Adrenal gland (tissue), 12 donors: ENCODE data around the gene ZNF618. TPM values are rescaled to one million over a fixed set of nuclear protein-coding genes. Genes with fewer than 3 reads are reported as not detected.

ENCODE experiments used
- DNase-seq, 7 donors: peaks; one replicate each; pipeline ENCODE4 v3.0.0-alpha.2; 2019 to 2020
- H3K27ac ChIP-seq, 5 donors: fragments of 200-600 bp; sonication (generic) in 4 of 5; 1 replicate in 3 of 5; 2 replicates in 2 of 5; pipeline versions ENCODE4 v1.5.1 to v1.8.0; 2016 to 2020; ENCODE audit warnings: mild to moderate bottlenecking in 1 of 5
- H3K27me3 ChIP-seq: fragments of 200-600 bp; 2 replicates; pipeline ENCODE4 v1.8.0; 2021
- H3K36me3 ChIP-seq, 2 donors: fragments of 200-600 bp; replicated peaks in 1 of 2; 1 replicate in 1 of 2; 2 replicates in 1 of 2; pipeline versions ENCODE4 v1.5.1 to v1.8.0; 2018 to 2022
- H3K4me1 ChIP-seq, 2 donors: fragments of 200-600 bp; replicated peaks in 1 of 2; 1 replicate in 1 of 2; 2 replicates in 1 of 2; pipeline versions ENCODE4 v1.5.1 to v1.8.0; 2018 to 2021
- H3K4me3 ChIP-seq, 4 donors: fragments of 200-600 bp; sonication (generic) in 3 of 4; one replicate each; pipeline ENCODE4 v1.5.1; 2016 to 2018
- H3K9me3 ChIP-seq, 3 donors: fragments of 200-600 bp; sonication (generic) in 1 of 3; replicated peaks in 1 of 3; 1 replicate in 2 of 3; 2 replicates in 1 of 3; pipeline versions ENCODE4 v1.5.1 to v1.8.0; 2016 to 2021
- POLR2A ChIP-seq, 2 donors: fragments of 450-650 bp; IDR thresholded peaks; one replicate each; pipeline ENCODE4 v1.6.1; 2017; ENCODE audit warnings: antibody characterized with exemption in 2 of 2, mild to moderate bottlenecking in 2 of 2, moderate library complexity in 1 of 2
- WGBS, 4 donors: extraction: QIAGEN DNeasy Blood & Tissue Kit in 2 of 4; methylation state at CpG; one replicate each; pipeline versions ENCODE4 v1.1.5 to v1.1.7; 2013 to 2017; 5-methylcytosine and 5-hydroxymethylcytosine counted together
- intact Hi-C, 2 donors: fragments of 100-400 bp; cut with DNase I; formaldehyde crosslinking; loops; one replicate each; pipeline versions ENCODE4 v1.14.1 to v1.15.0; 2022 to 2023
- polyA plus RNA-seq, 3 donors: library from polyadenylated mRNA; stranded (reverse); fragments of 200-250 nt in 2 of 3; fragments of 350-450 nt in 1 of 3; fragmentation: Illumina TruSeq in 1 of 3; extraction: RNeasy Lipid Tissue Mini Kit (QIAGEN cat#74804) in 1 of 3; gene quantifications; one replicate each; pipeline ENCODE4 v1.2.3, GENCODE V29; 2013 to 2014
- total RNA-seq, 9 donors: library from RNA; depleted of rRNA in 4 of 9; stranded (reverse); fragments of >200 nt in 4 of 9; fragments of 120-200 nt in 1 of 9; fragmentation: NEBNext Ultra II Directional in 1 of 9; extraction: Animal tissue kit (Norgen Biotek cat#: 25700) in 1 of 9; gene quantifications; one replicate each; pipeline versions ENCODE4 v1.1.0 to v1.2.4, GENCODE V29; 2013 to 2023
- TF ChIP-seq, protein P1 (sequence below), 6 experiments: fragments of 450-650 bp in 4 of 6; fragments of 200-600 bp in 2 of 6; sonication (generic) in 1 of 6; IDR thresholded peaks; 1 replicate in 5 of 6; 2 replicates in 1 of 6; pipeline versions ENCODE4 v1.5.1 to v1.8.0; 2016 to 2021; ENCODE audit warnings: antibody characterized with exemption in 6 of 6, mild to moderate bottlenecking in 2 of 6, moderate library complexity in 1 of 6
- donor health status: healthy with polysubstance abuse.
- donor health status: Bipolar disorder and iron deficiency.
- donor health status: DM: yes; HTN: yes; CAD: no.
- donor health status: DM: no; HTN: no; CAD: no.
- donor health status: DM: no; HTN: no; CAD: no.
- donor health status: DM: yes; HTN: yes; CAD: no.

The ZNF618 gene
- total and polyA plus RNA-seq, 12 donors: 4.5 to 21.3 (median 9.9) TPM

DNA sequence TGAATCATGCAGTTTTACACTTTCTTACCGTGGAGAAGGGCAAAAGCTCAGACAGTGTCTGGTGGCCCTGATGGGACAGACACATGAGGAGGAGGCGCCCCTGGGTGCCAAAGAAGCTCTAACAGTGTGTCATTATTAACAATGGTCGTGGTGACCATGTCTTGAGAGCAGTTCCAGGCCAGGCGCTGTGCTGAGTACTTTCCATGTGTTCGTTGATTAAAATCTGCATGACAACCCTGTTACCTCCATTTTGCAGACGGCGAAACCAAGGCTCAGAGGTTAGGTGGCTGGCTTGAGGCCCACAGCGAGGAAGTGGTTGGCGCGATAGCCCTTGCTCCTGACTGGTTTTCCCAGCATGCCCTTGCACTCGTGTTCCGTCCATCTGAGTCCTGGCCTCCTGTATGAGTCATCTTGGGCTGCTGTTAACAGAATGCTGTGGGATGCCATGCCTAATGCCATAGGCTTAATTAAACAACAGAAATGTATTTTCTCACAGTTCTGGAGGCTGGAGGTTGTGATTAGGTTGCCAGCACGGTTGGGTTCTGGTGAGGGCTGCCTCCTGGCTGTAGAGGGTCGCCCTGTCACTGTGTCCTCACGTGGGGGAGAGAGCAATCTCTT lies 110.0 kb downstream of the ZNF618 start:
- peaks cover 3 to 18% of the 10 kb centered on the region in 2 donors for H3K4me1 ChIP-seq
- no peak overlapping the region for H3K4me3 ChIP-seq
- TF ChIP-seq POLR2A (IDR thresholded peaks at IDR 0.05): no peak
- TF ChIP-seq, protein P1, sequence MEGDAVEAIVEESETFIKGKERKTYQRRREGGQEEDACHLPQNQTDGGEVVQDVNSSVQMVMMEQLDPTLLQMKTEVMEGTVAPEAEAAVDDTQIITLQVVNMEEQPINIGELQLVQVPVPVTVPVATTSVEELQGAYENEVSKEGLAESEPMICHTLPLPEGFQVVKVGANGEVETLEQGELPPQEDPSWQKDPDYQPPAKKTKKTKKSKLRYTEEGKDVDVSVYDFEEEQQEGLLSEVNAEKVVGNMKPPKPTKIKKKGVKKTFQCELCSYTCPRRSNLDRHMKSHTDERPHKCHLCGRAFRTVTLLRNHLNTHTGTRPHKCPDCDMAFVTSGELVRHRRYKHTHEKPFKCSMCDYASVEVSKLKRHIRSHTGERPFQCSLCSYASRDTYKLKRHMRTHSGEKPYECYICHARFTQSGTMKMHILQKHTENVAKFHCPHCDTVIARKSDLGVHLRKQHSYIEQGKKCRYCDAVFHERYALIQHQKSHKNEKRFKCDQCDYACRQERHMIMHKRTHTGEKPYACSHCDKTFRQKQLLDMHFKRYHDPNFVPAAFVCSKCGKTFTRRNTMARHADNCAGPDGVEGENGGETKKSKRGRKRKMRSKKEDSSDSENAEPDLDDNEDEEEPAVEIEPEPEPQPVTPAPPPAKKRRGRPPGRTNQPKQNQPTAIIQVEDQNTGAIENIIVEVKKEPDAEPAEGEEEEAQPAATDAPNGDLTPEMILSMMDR (IDR thresholded peaks at IDR 0.05): no peak
- peak; percentile 60 to 87 (median 82) for DNase-seq
- no peaks in the 10 kb centered on the region for H3K27me3 ChIP-seq
- WGBS, 4 donors: 62 to 75% (median 73%) methylated on average over 15 of the region's 15 CpGs
- H3K9me3 ChIP-seq: no peaks in the 10 kb centered on the region
- H3K36me3 ChIP-seq: peaks cover 0 to 2% of the 10 kb centered on the region in 2 donors
- peak overlapping the region in 1 of 5 donors; percentile 50 for H3K27ac ChIP-seq
- intact Hi-C loops: loop anchor here in 1 of 2 donors (10.0 kb wide), 1 partner anchor 111 kb away; the partner anchor contains the start of gene ZNF618

DNA sequence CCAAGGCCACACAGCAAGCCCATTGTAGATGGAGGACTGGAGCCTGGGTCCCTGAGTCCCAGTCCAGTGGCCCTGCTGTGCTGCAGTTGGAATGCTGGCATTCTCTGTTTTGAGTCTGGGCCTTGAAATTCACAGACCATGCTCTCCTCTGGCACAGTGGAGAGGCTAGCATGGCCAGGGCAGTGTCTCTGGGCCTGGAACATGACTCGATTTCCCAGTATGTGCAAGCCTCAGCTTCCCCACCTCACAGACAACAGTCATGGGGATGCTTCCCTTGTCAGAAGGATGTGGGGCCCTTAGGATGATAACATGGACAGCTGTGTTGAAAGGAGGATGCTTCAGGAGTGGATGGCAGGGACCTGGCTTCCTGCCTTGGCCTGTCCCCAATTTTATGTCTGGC lies 110.8 kb downstream of the ZNF618 start:
- H3K9me3 ChIP-seq: no peaks in the 10 kb centered on the region
- H3K36me3 ChIP-seq: peaks cover 0 to 2% of the 10 kb centered on the region in 2 donors
- TF ChIP-seq, protein P1 (IDR thresholded peaks at IDR 0.05): no peak
- TF ChIP-seq POLR2A (IDR thresholded peaks at IDR 0.05): no peak
- no peaks in the 10 kb centered on the region for H3K27me3 ChIP-seq
- 100% methylated on average over 1 of the region's 1 CpG for WGBS, 4 donors
- peaks cover 12 to 26% of the 10 kb centered on the region in 2 donors for H3K4me1 ChIP-seq
- no peak overlapping the region for H3K27ac ChIP-seq
- intact Hi-C loops: loop anchor here in 1 of 2 donors (10.0 kb wide), 1 partner anchor 112 kb away; the partner anchor contains the start of gene ZNF618
- DNase-seq: no peak
- H3K4me3 ChIP-seq: no peak overlapping the region

DNA sequence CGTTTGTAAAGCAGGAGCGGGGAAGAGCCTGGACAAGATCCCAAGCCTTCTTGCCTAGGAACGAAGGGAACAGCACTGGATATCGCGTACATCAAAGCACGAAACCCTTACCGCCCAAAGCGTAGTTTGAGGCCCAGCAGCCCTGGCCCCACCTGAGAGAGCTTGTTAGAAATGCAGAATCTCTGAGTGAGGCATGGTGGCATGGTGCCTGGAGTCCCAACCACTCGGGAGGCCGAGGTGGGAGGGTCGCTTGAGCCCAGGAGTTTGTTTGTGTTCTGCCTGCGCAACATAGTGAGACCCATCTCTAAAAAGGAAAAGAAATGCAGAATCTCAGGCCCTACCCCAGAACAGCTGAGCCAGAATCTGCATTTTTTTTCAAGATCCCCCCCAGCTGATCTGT lies 111.4 kb downstream of the ZNF618 start:
- peaks cover 0 to 2% of the 10 kb centered on the region in 2 donors for H3K36me3 ChIP-seq
- intact Hi-C loops: loop anchor here in 1 of 2 donors (10.0 kb wide), 1 partner anchor 113 kb away; the partner anchor contains the start of gene ZNF618

DNA sequence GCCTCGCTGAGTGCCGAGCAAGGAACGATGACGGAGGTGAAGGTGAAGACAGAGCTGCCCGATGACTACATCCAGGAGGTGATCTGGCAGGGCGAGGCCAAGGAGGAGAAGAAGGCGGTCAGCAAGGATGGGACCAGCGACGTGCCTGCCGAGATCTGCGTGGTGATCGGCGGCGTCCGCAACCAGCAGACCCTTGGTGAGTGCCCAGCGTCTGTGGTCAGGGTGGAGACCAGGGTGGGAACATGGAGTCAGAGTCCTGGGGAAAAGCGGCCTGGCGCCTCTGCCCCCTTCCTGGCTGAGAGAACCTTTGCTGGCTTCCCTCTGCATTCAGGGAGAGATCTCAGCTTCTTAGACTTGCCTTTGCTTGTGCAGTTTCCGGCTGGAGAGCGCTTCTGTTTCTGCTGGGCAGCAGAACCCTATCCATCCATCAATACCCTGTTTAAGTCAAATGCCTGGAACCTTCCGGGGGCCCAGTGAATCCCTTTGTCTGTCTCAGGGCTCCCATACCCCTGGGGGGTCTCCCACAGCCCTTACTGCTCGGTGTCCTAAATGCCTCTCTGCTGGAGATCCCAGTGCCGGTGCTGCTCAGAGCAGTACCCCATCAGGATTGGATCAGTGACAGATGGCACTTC lies 112.4 kb downstream of the ZNF618 start:
- no peaks in the 10 kb centered on the region for H3K9me3 ChIP-seq
- H3K36me3 ChIP-seq: peaks cover 0 to 2% of the 10 kb centered on the region in 2 donors
- H3K4me1 ChIP-seq: peaks cover 28 to 42% of the 10 kb centered on the region in 2 donors
- intact Hi-C loops: loop anchor here in 1 of 2 donors (10.0 kb wide), 1 partner anchor 114 kb away; the partner anchor contains the start of gene ZNF618
- DNase-seq: peak in 1 of 7 donors; percentile 5
- no peak for TF ChIP-seq POLR2A (IDR thresholded peaks at IDR 0.05)
- TF ChIP-seq, protein P1 (IDR thresholded peaks at IDR 0.05): no peak
- no peaks in the 10 kb centered on the region for H3K27me3 ChIP-seq
- no peak overlapping the region for H3K4me3 ChIP-seq
- WGBS, 4 donors: 94 to 98% (median 96%) methylated on average over 20 to 23 of the region's 23 CpGs
- peak overlapping the region in 2 of 5 donors; percentile 28 to 35 for H3K27ac ChIP-seq

More for the DNA sequence above, 111.4 kb downstream of the ZNF618 start:
- 88 to 98% (median 94%) methylated on average over 12 of the region's 12 CpGs for WGBS, 4 donors
- no peaks in the 10 kb centered on the region for H3K9me3 ChIP-seq
- H3K4me3 ChIP-seq: no peak overlapping the region
- H3K4me1 ChIP-seq: peaks cover 18 to 32% of the 10 kb centered on the region in 2 donors
- no peak overlapping the region for H3K27ac ChIP-seq
- DNase-seq: peak in 1 of 7 donors; percentile 1
- TF ChIP-seq, protein P1 (IDR thresholded peaks at IDR 0.05): no peak
- TF ChIP-seq POLR2A (IDR thresholded peaks at IDR 0.05): no peak
- H3K27me3 ChIP-seq: no peaks in the 10 kb centered on the region
